Lower leg skin (tissue), 4 donors: Measurements from ENCODE around the gene CNDP2. TPM values are rescaled to one million over a fixed set of nuclear protein-coding genes. Genes with fewer than 3 reads are reported as not detected.

Experiments
- DNase-seq, 2 donors: peaks; one replicate each; pipeline ENCODE4 v3.0.0-alpha.2; 2019; ENCODE audit warnings: low spot score in 2 of 2
- H3K4me3 ChIP-seq: fragments of 200-600 bp; sonication (generic); 2 replicates; pipeline ENCODE4 v1.5.1; 2017; ENCODE audit warnings: mild to moderate bottlenecking, low read depth; ENCODE audit not compliant: poor library complexity, severe bottlenecking
- POLR2A ChIP-seq, 2 donors: fragments of 450-650 bp; IDR thresholded peaks; one replicate each; pipeline ENCODE4 v1.6.1; 2016 to 2017; ENCODE audit warnings: antibody characterized with exemption in 2 of 2, mild to moderate bottlenecking in 1 of 2, moderate library complexity in 1 of 2
- WGBS, 2 donors: methylation state at CpG; one replicate each; pipeline ENCODE4 v1.1.5; 2018; 5-methylcytosine and 5-hydroxymethylcytosine counted together
- intact Hi-C: fragments of 100-400 bp; cut with DNase I; formaldehyde crosslinking; loops from one replicate; pipeline ENCODE4 v1.15.0; 2023; ENCODE audit warnings: low total_unique reads
- total RNA-seq, 4 donors: library from RNA; depleted of rRNA; stranded (reverse); fragments of >200 nt; gene quantifications; one replicate each; pipeline ENCODE4 v1.1.0, GENCODE V29; 2016
- TF ChIP-seq, protein P1 (sequence below), 3 donors: fragments of 450-650 bp; IDR thresholded peaks; one replicate each; pipeline ENCODE4 v1.5.1; 2016; ENCODE audit warnings: antibody characterized with exemption in 3 of 3, mild to moderate bottlenecking in 3 of 3, moderate library complexity in 2 of 3

Gene CNDP2
- total RNA-seq, 4 donors from 2014 or later = 56.0 to 78.2 (median 73.0) TPM

DNA sequence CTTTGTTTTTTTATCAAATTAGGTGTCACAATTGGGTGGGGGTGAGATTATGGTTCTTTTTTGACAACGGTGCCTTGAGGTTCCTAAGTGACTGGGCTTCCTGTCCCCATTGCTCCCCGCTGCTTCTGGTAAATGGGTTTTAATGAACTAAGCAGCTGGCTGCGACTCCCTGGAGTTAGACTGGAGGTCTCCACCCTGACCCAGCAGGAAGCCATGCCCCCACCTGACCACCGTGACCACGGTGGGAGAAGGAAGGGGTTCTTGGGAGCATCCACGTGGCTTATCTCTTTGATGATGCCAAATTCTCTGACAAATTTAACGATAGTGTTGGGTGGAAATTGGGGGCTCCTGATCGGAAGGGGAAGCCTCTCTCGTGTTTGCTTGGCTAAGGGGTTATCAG lies 12.2 kb downstream of the CNDP2 start:
- WGBS, 2 donors = 87 to 90% methylated on average over 9 of the region's 9 CpGs
- intact Hi-C loops = no loop called here
- TF ChIP-seq, protein P1, sequence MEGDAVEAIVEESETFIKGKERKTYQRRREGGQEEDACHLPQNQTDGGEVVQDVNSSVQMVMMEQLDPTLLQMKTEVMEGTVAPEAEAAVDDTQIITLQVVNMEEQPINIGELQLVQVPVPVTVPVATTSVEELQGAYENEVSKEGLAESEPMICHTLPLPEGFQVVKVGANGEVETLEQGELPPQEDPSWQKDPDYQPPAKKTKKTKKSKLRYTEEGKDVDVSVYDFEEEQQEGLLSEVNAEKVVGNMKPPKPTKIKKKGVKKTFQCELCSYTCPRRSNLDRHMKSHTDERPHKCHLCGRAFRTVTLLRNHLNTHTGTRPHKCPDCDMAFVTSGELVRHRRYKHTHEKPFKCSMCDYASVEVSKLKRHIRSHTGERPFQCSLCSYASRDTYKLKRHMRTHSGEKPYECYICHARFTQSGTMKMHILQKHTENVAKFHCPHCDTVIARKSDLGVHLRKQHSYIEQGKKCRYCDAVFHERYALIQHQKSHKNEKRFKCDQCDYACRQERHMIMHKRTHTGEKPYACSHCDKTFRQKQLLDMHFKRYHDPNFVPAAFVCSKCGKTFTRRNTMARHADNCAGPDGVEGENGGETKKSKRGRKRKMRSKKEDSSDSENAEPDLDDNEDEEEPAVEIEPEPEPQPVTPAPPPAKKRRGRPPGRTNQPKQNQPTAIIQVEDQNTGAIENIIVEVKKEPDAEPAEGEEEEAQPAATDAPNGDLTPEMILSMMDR (IDR thresholded peaks at IDR 0.05) = no peak
- TF ChIP-seq POLR2A (IDR thresholded peaks at IDR 0.05) = no peak
- H3K4me3 ChIP-seq = no peak overlapping the region
- DNase-seq = peak in 1 of 2 donors; percentile 5

DNA sequence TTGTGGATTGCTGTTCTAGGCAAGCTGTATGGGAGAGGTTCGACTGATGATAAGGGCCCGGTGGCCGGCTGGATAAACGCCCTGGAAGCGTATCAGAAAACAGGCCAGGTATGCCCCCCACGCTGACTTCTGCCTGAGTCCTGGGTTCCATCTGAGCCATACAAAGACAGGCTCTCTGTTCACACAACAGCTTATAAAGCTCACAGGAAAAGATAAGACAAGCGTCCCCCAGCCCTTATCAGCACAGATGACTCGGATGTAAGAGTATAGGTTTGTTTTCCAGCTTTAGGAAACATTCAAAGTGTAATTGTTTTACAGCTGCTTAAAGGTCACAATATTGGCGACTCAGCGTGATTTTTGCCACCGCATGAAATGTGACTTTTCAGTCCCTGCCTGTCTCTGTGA lies 12.7 kb downstream of the CNDP2 start:
- peak in 1 of 2 donors; percentile 67 for DNase-seq
- 92 to 93% methylated on average over 11 of the region's 11 CpGs for WGBS, 2 donors
- no peak overlapping the region for H3K4me3 ChIP-seq
- TF ChIP-seq POLR2A (IDR thresholded peaks at IDR 0.05) = no peak
- TF ChIP-seq, protein P1 (IDR thresholded peaks at IDR 0.05) = no peak
- intact Hi-C loops = no loop called here

GRCh38 chr18:74509856-74510769 lies 13.9 kb downstream of the CNDP2 start:
- DNase-seq = peak in 1 of 2 donors; percentile 71
- H3K4me3 ChIP-seq = no peak overlapping the region
- intact Hi-C loops = no loop called here
- TF ChIP-seq, protein P1 (IDR thresholded peaks at IDR 0.05) = no peak
- TF ChIP-seq POLR2A (IDR thresholded peaks at IDR 0.05) = no peak
- 88 to 89% methylated on average over 29 of the region's 29 CpGs for WGBS, 2 donors

GRCh38 chr18:74510770-74511095 lies 14.6 kb downstream of the CNDP2 start:
- TF ChIP-seq POLR2A (IDR thresholded peaks at IDR 0.05) = no peak
- TF ChIP-seq, protein P1 (IDR thresholded peaks at IDR 0.05) = no peak
- DNase-seq = no peak
- H3K4me3 ChIP-seq = no peak overlapping the region
- 83 to 85% methylated on average over 12 of the region's 12 CpGs for WGBS, 2 donors
- intact Hi-C loops = no loop called here

DNA sequence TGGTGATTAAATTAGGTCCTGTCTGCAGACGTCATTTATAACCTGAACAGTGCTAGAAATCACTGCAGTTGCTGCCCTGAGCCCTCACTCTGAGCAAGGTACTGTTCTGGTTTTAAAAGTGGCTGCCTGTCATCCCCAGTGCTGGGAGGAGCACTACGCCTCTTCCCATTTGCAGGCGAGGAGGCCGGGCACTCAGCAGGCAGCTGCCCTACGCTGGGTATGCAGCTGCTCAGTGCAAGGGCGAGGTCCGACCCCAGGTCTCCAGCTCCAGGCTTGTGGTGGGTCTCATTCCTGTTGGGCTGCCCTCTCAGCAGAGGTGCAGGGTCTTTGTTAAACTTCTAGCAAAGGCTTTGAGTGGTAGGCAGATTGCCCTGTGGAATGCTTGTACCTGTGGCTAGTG lies 15.7 kb downstream of the CNDP2 start:
- WGBS, 2 donors = 82 to 92% methylated on average over 4 to 7 of the region's 7 CpGs
- DNase-seq = peak in 1 of 2 donors; percentile 72
- TF ChIP-seq, protein P1 (IDR thresholded peaks at IDR 0.05) = no peak
- TF ChIP-seq POLR2A (IDR thresholded peaks at IDR 0.05) = no peak
- no peak overlapping the region for H3K4me3 ChIP-seq
- intact Hi-C loops = no loop called here
